ENCODE results near the gene NAP1L4. TPM values are rescaled to one million over a fixed set of nuclear protein-coding genes. Genes with fewer than 3 reads are reported as not detected.

The NAP1L4 gene
- total RNA-seq, 1 donor from 2014 or later, result 162 TPM

- no peak for DNase-seq (ENCODE audit: low read depth, low spot score)
Measured at GRCh38 chr11:3010521-3011275, 18.6 kb upstream of the NAP1L4 start.

- no peak for DNase-seq (ENCODE audit: low read depth, low spot score)
Measured at GRCh38 chr11:3010004-3010403, 17.9 kb upstream of the NAP1L4 start.

- no peak for DNase-seq (ENCODE audit: low read depth, low spot score)
Measured at GRCh38 chr11:3009481-3009880, 17.4 kb upstream of the NAP1L4 start.

GRCh38 chr11:3008746-3009336 is 16.7 kb upstream of the NAP1L4 start:
- DNase-seq (ENCODE audit: low read depth, low spot score), result no peak

GRCh38 chr11:3007404-3008010 is 15.4 kb upstream of the NAP1L4 start:
- no peak for DNase-seq (ENCODE audit: low read depth, low spot score)

- DNase-seq (ENCODE audit: low read depth, low spot score), result no peak
Measured at GRCh38 chr11:3006505-3007260, 14.6 kb upstream of the NAP1L4 start.

- no peak for DNase-seq (ENCODE audit: low read depth, low spot score)
Measured at GRCh38 chr11:3004481-3004880, 12.4 kb upstream of the NAP1L4 start.

GRCh38 chr11:3003396-3004231 is 11.5 kb upstream of the NAP1L4 start:
- no peak for DNase-seq (ENCODE audit: low read depth, low spot score)

GRCh38 chr11:3002871-3003270 is 10.7 kb upstream of the NAP1L4 start:
- DNase-seq (ENCODE audit: low read depth, low spot score), result no peak

GRCh38 chr11:3002351-3002861 is 10.3 kb upstream of the NAP1L4 start:
- DNase-seq (ENCODE audit: low read depth, low spot score), result no peak

GRCh38 chr11:3001496-3001895 is 9.4 kb upstream of the NAP1L4 start:
- DNase-seq (ENCODE audit: low read depth, low spot score), result no peak

GRCh38 chr11:3000032-3000961 is 8.2 kb upstream of the NAP1L4 start:
- peak; percentile 36 for DNase-seq (ENCODE audit: low read depth, low spot score)

- no peak for DNase-seq (ENCODE audit: low read depth, low spot score)
Measured at GRCh38 chr11:2999464-2999998, 7.4 kb upstream of the NAP1L4 start.

GRCh38 chr11:2998073-2998850 is 6.1 kb upstream of the NAP1L4 start:
- no peak for DNase-seq (ENCODE audit: low read depth, low spot score)

GRCh38 chr11:2997406-2997805 is 5.3 kb upstream of the NAP1L4 start:
- DNase-seq (ENCODE audit: low read depth, low spot score), result no peak

GRCh38 chr11:2996976-2997375 is 4.8 kb upstream of the NAP1L4 start:
- DNase-seq (ENCODE audit: low read depth, low spot score), result no peak

GRCh38 chr11:2995893-2996554 is 3.9 kb upstream of the NAP1L4 start:
- DNase-seq (ENCODE audit: low read depth, low spot score), result no peak

GRCh38 chr11:2995031-2995561 is 3.0 kb upstream of the NAP1L4 start:
- no peak for DNase-seq (ENCODE audit: low read depth, low spot score)

Measured in pulmonary artery endothelial cell (primary cell).